ENCODE data around the gene KLK5.

DNA sequence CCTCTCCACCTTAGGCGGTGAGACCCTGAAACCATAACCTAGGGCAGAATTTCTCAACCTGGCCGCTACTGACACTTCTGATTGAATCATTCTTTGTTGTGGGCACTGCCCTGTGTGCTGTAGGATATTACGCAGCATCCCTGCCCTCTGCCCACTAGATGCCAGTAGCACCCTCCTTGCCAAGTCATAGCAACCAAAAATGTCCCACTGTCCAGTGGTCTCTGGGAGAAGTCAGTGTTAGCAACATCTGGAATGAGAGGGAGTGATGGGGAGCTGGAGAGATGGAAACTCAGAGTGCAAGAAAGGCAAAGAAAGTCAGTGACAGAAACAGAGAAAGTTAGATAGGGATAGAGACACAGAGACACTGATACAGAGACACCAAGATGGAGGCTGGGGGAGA lies 55.2 kb downstream of the KLK5 start:
- TF ChIP-seq GATA3 (IDR thresholded peaks at IDR 0.05; ENCODE audit: low read depth, low read length) (no peak), GATA2 (IDR thresholded peaks at IDR 0.05; ENCODE audit: low read depth, low read length) (no peak)

All from SH-SY5Y (cell line).